PC-3 (cell line): Measurements from ENCODE around the gene CERS6. TPM values are rescaled to one million over a fixed set of nuclear protein-coding genes. Genes with fewer than 3 reads are reported as not detected.

Experiments
- ATAC-seq: fragments of 200-7000 bp; cut with Tn5 transposase; 2 replicates; pipeline ENCODE4 v1.9.1; 2020; ENCODE audit warnings: mild to moderate bottlenecking, moderate library complexity
- BruUV-seq: library from RNA; stranded (reverse); fragments of 400-500 nt; replicated peaks from 2 replicates; lab custom pipeline; 2021; lab: Mats Ljungman, UMichigan
- CTCF ChIA-PET: fragments of 300-600 bp; sonication (Branson Sonifier 250); formaldehyde crosslinking; loops from one replicate; lab custom pipeline; 2022; ENCODE audit warnings: antibody characterized with exemption; lab: Charles Lee
- POLR2A ChIA-PET: fragments of 300-600 bp; sonication (Branson Sonifier 250); formaldehyde crosslinking; loops from one replicate; lab custom pipeline; 2022; ENCODE audit warnings: antibody characterized with exemption; ENCODE audit not compliant: unreplicated experiment; lab: Charles Lee
- DNase-seq: peaks from one replicate; pipeline ENCODE4 v3.0.0-alpha.2; 2015
- H2AFZ ChIP-seq: fragments of 300-600 bp; sonication (generic); 2 replicates; pipeline ENCODE4 v1.6.0; 2016; ENCODE audit warnings: antibody characterized with exemption, low read length
- H3F3A ChIP-seq: fragments of 300-600 bp; sonication (generic); one replicate; pipeline ENCODE4 v1.6.0; 2017; ENCODE audit warnings: antibody characterized with exemption, low read length, control low read depth, mild to moderate bottlenecking; ENCODE audit not compliant: unreplicated experiment
- H3K27ac ChIP-seq: fragments of 300-600 bp; sonication (generic); 2 replicates; pipeline ENCODE4 v1.5.1; 2016; ENCODE audit warnings: mild to moderate bottlenecking, low read length
- H3K27me3 ChIP-seq: fragments of 300-600 bp; sonication (generic); 2 replicates; pipeline ENCODE4 v1.6.1; 2016; ENCODE audit warnings: low read length, mixed read lengths
- H3K36me3 ChIP-seq: fragments of 300-600 bp; sonication (generic); 2 replicates; pipeline ENCODE4 v1.6.1; 2016; ENCODE audit warnings: low read depth, mixed run types, low read length, mixed read lengths
- H3K4me1 ChIP-seq: fragments of 300-600 bp; sonication (generic); 2 replicates; pipeline ENCODE4 v1.5.1; 2016; ENCODE audit warnings: low read length; ENCODE audit not compliant: insufficient read depth
- H3K4me2 ChIP-seq: fragments of 300-600 bp; sonication (generic); 2 replicates; pipeline ENCODE4 v1.6.0; 2016; ENCODE audit warnings: low read length
- H3K4me3 ChIP-seq: fragments of 300-600 bp; sonication (generic); 2 replicates; pipeline ENCODE4 v1.5.1; 2016; ENCODE audit warnings: mild to moderate bottlenecking, low read length, mixed read lengths
- H3K79me2 ChIP-seq: fragments of 300-600 bp; sonication (generic); 2 replicates; pipeline ENCODE4 v1.6.1; 2017; ENCODE audit warnings: low read length, mixed read lengths
- H3K9ac ChIP-seq: fragments of 300-600 bp; sonication (generic); 2 replicates; pipeline ENCODE4 v1.6.0; 2016; ENCODE audit warnings: mild to moderate bottlenecking, low read length
- H3K9me2 ChIP-seq: fragments of 300-600 bp; sonication (generic); replicated peaks from 2 replicates; pipeline ENCODE4 v1.6.1; 2016; ENCODE audit warnings: mixed run types, low read length, mixed read lengths
- H3K9me3 ChIP-seq: fragments of 300-600 bp; sonication (generic); 2 replicates; pipeline ENCODE4 v1.6.1; 2016; ENCODE audit warnings: low read length, mixed read lengths
- H4K20me1 ChIP-seq: fragments of 300-600 bp; sonication (generic); 2 replicates; pipeline ENCODE4 v1.6.1; 2016; ENCODE audit warnings: low read length, mixed read lengths
- CTCF ChIP-seq: fragments of 300-600 bp; sonication (generic); conservative IDR thresholded peaks from 2 replicates; pipeline ENCODE4 v1.5.1; 2017; ENCODE audit warnings: antibody characterized with exemption, low read depth, mild to moderate bottlenecking, low read length
- EZH2 ChIP-seq: fragments of 300-600 bp; sonication (generic); IDR thresholded peaks from one replicate; pipeline ENCODE4 v1.6.1; 2017; ENCODE audit warnings: antibody characterized with exemption, mild to moderate bottlenecking, low read length; ENCODE audit not compliant: unreplicated experiment
- EZH2phosphoT487 ChIP-seq: fragments of 300-600 bp; sonication (generic); IDR thresholded peaks from 2 replicates; pipeline ENCODE4 v1.6.1; 2018; ENCODE audit warnings: mild to moderate bottlenecking, antibody characterized with exemption, low read length, borderline replicate concordance
- intact Hi-C: fragments of 100-400 bp; cut with micrococcal nuclease; formaldehyde crosslinking; loops from 2 replicates; pipeline ENCODE4 v1.9.0; 2023
- total RNA-seq: library from RNA; depleted of rRNA; stranded (reverse); fragments of >200 nt; gene quantifications from 2 replicates; pipeline ENCODE4 v1.2.3, GENCODE V29; 2014

The CERS6 gene
- total RNA-seq, 1 experiment from 2014 or later: 24.2 TPM

- no peak overlapping the region for H3K27ac ChIP-seq
- no peak overlapping the region for H2AFZ ChIP-seq
- TF ChIP-seq EZH2phosphoT487 (no peak), EZH2 (no peak), CTCF (no peak)
- no TSS peak for BruUV-seq
- ChIA-PET CTCF (no interaction called here), POLR2A (no interaction called here)
- DNase-seq (no peak), ATAC-seq (no peak)
- peaks cover 13% of the 10 kb centered on the region for H3K4me1 ChIP-seq
- intact Hi-C loops: no loop called here
- no peaks in the 10 kb centered on the region for H4K20me1 ChIP-seq
- H3K4me3 ChIP-seq: no peak overlapping the region
- H3K9ac ChIP-seq: no peak overlapping the region
- H3K4me2 ChIP-seq: no peak overlapping the region
- no peaks in the 10 kb centered on the region for H3K79me2 ChIP-seq
- no peaks in the 10 kb centered on the region for H3F3A ChIP-seq
- no peaks in the 10 kb centered on the region for H3K9me2 ChIP-seq
- H3K27me3 ChIP-seq: no peaks in the 10 kb centered on the region
- no peaks in the 10 kb centered on the region for H3K36me3 ChIP-seq
- H3K9me3 ChIP-seq: no peaks in the 10 kb centered on the region
Measured at GRCh38 chr2:168626096-168626495, 170.0 kb downstream of the CERS6 start.

- H3K4me1 ChIP-seq: peaks cover 13% of the 10 kb centered on the region
- ChIA-PET CTCF (no interaction called here), POLR2A (no interaction called here)
- no peaks in the 10 kb centered on the region for H4K20me1 ChIP-seq
- no peaks in the 10 kb centered on the region for H3K27me3 ChIP-seq
- H3F3A ChIP-seq: no peaks in the 10 kb centered on the region
- H3K4me2 ChIP-seq: no peak overlapping the region
- intact Hi-C loops: no loop called here
- H2AFZ ChIP-seq: no peak overlapping the region
- no peaks in the 10 kb centered on the region for H3K9me2 ChIP-seq
- no TSS peak for BruUV-seq
- no peak overlapping the region for H3K27ac ChIP-seq
- no peak for DNase-seq
- ATAC-seq: no peak
- no peaks in the 10 kb centered on the region for H3K79me2 ChIP-seq
- H3K4me3 ChIP-seq: no peak overlapping the region
- TF ChIP-seq EZH2 (no peak), CTCF (no peak), EZH2phosphoT487 (no peak)
- H3K9me3 ChIP-seq: no peaks in the 10 kb centered on the region
- H3K9ac ChIP-seq: no peak overlapping the region
- no peaks in the 10 kb centered on the region for H3K36me3 ChIP-seq
Measured at GRCh38 chr2:168626647-168627046, 170.6 kb downstream of the CERS6 start.

- ChIA-PET POLR2A (no interaction called here), CTCF (no interaction called here)
- no peak overlapping the region for H2AFZ ChIP-seq
- no peak for DNase-seq
- H3K79me2 ChIP-seq: no peaks in the 10 kb centered on the region
- ATAC-seq: no peak
- H3K4me1 ChIP-seq: no peaks in the 10 kb centered on the region
- no peaks in the 10 kb centered on the region for H3F3A ChIP-seq
- no peaks in the 10 kb centered on the region for H3K9me2 ChIP-seq
- H3K4me2 ChIP-seq: no peak overlapping the region
- no peak overlapping the region for H3K4me3 ChIP-seq
- no peaks in the 10 kb centered on the region for H3K27me3 ChIP-seq
- H3K9ac ChIP-seq: no peak overlapping the region
- H4K20me1 ChIP-seq: no peaks in the 10 kb centered on the region
- H3K9me3 ChIP-seq: no peaks in the 10 kb centered on the region
- no TSS peak for BruUV-seq
- no peak for TF ChIP-seq EZH2
- no peak for TF ChIP-seq EZH2phosphoT487
- TF ChIP-seq CTCF: no peak
- H3K27ac ChIP-seq: no peak overlapping the region
- no peaks in the 10 kb centered on the region for H3K36me3 ChIP-seq
- intact Hi-C loops: no loop called here
Measured at GRCh38 chr2:168632709-168633121, 176.6 kb downstream of the CERS6 start.
